HFFc6 (cell line): ENCODE data around the gene RAB31. TPM values are rescaled to one million over a fixed set of nuclear protein-coding genes. Genes with fewer than 3 reads are reported as not detected.

Source experiments
- DNase-seq: peaks from one replicate; pipeline ENCODE4 v3.0.0-alpha.2; 2018
- H3K27ac Mint-ChIP-seq: 2 replicates; pipeline ENCODE4 v1.8.0; 2020; ENCODE audit warnings: mild to moderate bottlenecking, mixed read lengths
- H3K27me3 Mint-ChIP-seq: 2 replicates; pipeline ENCODE4 v1.8.0; 2021; ENCODE audit warnings: mild to moderate bottlenecking, moderate library complexity, mixed read lengths; ENCODE audit not compliant: insufficient read depth
- H3K36me3 Mint-ChIP-seq: 2 replicates; pipeline ENCODE4 v1.8.0; 2021; ENCODE audit warnings: low read depth, mixed read lengths
- H3K4me1 Mint-ChIP-seq: 2 replicates; pipeline ENCODE4 v1.8.0; 2020; ENCODE audit warnings: low read depth, mixed read lengths
- H3K4me3 Mint-ChIP-seq: 2 replicates; pipeline ENCODE4 v1.8.0; 2020; ENCODE audit warnings: mild to moderate bottlenecking, moderate library complexity, mixed read lengths
- H3K9me3 Mint-ChIP-seq: 2 replicates; pipeline ENCODE4 v1.8.0; 2020; ENCODE audit warnings: mild to moderate bottlenecking, mixed read lengths
- total RNA-seq, 6 experiments: library from RNA; stranded (reverse); fragmentation: NEBNext Ultra II Directional; extraction: Animal tissue kit (Norgen Biotek cat#: 25700); gene quantifications; 2 replicates in 1 of 6; 3 replicates in 5 of 6; pipeline ENCODE4 v1.2.3, GENCODE V29; 2021
- TF ChIP-seq, protein P1 (sequence below): fragments of 200-600 bp; sonication (generic); IDR thresholded peaks from 2 replicates; pipeline ENCODE4 v1.5.0; 2021; ENCODE audit warnings: antibody characterized with exemption, mild to moderate bottlenecking

Gene RAB31
- total RNA-seq, 6 experiments from 2014 or later, result 29.4 to 47.5 (median 43.5) TPM

DNA sequence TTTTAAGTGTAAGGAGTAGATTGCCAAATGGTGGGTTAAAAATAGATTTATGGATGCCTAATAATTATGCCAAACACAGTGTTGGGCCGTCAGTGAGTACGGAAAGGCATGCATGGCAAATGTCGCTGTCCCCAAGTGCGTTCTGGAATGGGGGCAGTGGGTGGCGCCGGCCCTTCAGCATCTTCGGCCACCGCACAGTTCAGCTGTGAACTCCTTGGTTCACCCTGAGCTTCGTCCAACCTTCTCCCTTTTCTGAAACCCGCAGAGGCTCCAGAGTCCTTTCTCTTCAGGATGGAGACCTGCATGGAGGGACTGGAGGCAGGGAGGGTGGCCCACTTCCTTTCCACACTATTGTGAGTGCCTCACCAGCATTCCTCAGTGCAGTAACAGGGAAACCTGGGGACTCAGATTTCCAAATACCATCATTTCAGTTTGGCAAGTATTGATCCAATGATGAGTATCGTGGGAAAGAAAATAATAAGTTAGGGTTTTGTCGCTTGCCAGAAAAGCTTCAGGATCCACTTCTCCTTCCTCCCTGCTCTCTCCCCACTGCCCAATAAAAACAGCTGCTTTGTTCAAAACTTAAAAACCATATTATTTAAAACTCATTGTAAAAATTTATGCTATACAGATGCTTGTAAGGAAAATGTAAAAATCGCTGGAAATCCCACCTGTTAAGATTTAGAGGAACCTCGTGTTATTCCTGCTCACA lies 103.0 kb downstream of the RAB31 start:
- Mint-ChIP-seq H3K36me3 (no peaks in the 10 kb centered on the region), H3K27ac (no peak overlapping the region), H3K4me1 (peaks cover 41% of the 10 kb centered on the region), H3K27me3 (peaks cover 3% of the 10 kb centered on the region), H3K4me3 (no peak overlapping the region), H3K9me3 (no peaks in the 10 kb centered on the region)
- no peak for DNase-seq
- TF ChIP-seq, protein P1, sequence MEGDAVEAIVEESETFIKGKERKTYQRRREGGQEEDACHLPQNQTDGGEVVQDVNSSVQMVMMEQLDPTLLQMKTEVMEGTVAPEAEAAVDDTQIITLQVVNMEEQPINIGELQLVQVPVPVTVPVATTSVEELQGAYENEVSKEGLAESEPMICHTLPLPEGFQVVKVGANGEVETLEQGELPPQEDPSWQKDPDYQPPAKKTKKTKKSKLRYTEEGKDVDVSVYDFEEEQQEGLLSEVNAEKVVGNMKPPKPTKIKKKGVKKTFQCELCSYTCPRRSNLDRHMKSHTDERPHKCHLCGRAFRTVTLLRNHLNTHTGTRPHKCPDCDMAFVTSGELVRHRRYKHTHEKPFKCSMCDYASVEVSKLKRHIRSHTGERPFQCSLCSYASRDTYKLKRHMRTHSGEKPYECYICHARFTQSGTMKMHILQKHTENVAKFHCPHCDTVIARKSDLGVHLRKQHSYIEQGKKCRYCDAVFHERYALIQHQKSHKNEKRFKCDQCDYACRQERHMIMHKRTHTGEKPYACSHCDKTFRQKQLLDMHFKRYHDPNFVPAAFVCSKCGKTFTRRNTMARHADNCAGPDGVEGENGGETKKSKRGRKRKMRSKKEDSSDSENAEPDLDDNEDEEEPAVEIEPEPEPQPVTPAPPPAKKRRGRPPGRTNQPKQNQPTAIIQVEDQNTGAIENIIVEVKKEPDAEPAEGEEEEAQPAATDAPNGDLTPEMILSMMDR, result no peak

DNA sequence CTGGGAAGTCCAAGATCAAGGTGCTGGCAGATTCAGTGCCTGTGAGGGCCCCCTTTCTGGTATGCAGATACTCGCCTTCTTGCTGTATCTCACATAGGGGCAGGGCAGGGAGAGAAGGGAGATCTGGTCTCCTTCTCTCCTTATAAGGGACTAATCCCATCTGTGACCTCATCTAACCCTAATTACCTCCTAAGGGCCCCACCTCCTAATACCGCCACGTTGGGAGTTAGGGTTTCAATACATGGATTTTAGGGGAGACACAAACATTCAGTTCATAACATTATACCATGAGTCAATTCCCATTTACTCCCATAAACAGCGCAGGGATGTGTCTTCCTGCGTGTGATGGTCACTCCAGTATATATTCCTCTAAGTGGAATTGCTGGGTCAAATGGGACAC lies 103.9 kb downstream of the RAB31 start:
- Mint-ChIP-seq H3K4me3 (no peak overlapping the region), H3K4me1 (peaks cover 41% of the 10 kb centered on the region), H3K9me3 (no peaks in the 10 kb centered on the region), H3K27me3 (peaks cover 1% of the 10 kb centered on the region), H3K36me3 (no peaks in the 10 kb centered on the region), H3K27ac (no peak overlapping the region)
- no peak for DNase-seq
- TF ChIP-seq, protein P1, result no peak

DNA sequence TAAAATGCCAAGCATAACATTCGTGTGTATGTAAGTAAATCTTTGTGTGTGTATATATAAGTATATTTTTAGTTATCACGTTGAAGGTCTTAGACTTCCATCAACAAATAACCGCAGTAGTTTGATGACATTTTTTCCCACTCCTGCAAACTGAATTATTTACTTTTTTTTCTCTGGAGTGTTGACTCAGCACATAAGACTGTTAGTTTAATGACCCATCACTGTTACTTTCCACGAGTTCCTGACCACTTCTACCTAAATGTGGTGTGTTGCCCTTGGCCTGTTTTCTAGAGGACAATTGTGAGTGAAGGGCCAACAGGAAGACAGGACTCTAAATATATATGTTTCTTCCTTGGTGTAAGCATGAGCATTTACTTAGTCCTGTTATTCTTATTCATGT lies 106.3 kb downstream of the RAB31 start:
- no peaks in the 10 kb centered on the region; the same call in 1 of the 2 replicates for H3K27me3 Mint-ChIP-seq
- TF ChIP-seq, protein P1, result no peak
- H3K36me3 Mint-ChIP-seq, result peaks cover 14% of the 10 kb centered on the region
- peak overlapping the region; percentile 16; the same call in 1 of the 2 replicates for H3K4me3 Mint-ChIP-seq
- peak overlapping the region; percentile 69 for H3K27ac Mint-ChIP-seq
- peaks cover 23% of the 10 kb centered on the region for H3K4me1 Mint-ChIP-seq
- peak; percentile 48 for DNase-seq
- H3K9me3 Mint-ChIP-seq, result no peaks in the 10 kb centered on the region

DNA sequence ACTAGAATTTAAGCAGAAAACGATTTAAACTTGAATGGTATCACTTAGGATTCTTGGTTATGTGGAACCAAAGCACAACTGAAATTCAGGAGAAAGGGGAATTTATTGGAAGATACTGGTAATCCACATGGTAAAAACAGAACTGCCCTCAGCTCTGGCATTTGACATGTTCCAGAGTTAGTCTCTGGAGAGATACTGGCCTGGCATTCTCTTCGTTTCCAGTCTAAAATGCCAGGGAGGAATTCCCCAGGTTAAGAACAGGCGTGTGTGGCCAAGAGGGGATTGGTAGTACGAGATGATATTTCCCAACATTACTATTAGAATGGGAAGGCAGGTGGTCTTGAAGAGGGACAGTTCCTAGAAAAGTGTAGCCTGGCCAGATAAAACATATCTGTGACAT lies 109.2 kb downstream of the RAB31 start:
- TF ChIP-seq, protein P1, result no peak
- H3K27ac Mint-ChIP-seq, result no peak overlapping the region
- no peaks in the 10 kb centered on the region; the same call in 1 of the 2 replicates for H3K27me3 Mint-ChIP-seq
- peaks cover 14% of the 10 kb centered on the region for H3K4me1 Mint-ChIP-seq
- DNase-seq, result no peak
- H3K36me3 Mint-ChIP-seq, result peaks cover 17% of the 10 kb centered on the region
- no peaks in the 10 kb centered on the region for H3K9me3 Mint-ChIP-seq
- no peak overlapping the region for H3K4me3 Mint-ChIP-seq

DNA sequence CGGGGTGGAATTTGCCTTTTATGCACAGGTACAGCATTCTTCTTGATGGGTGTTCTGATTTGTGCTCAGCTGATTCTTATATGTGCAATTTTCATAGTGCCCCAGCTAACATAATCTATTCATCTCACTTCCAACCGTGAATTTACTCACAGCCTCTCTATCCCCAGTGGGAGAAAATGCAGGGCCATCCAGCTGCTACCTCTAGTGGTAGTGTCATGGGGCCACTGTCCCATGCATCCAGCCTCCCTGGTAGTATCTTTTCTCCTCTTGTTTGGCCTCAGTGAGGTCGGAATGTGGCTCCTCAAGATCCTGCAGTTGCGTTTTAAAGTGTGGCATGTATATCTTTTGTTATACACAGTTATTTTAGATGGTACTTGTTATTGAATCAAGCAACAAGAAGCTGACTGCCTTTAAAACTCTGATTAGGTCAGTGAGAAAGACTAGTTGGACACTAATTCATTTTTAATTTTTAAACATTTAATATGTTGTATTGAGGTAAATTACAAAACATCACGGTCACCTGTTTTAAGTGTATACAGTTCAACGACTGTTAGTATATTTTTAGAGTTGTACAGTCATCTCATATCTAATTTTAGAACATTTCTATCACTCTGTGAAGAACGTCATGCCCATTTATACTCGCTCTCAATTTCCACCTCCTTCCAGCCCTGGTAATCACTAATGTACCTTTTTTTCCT lies 109.8 kb downstream of the RAB31 start:
- no peaks in the 10 kb centered on the region; the same call in 1 of the 2 replicates for H3K27me3 Mint-ChIP-seq
- H3K36me3 Mint-ChIP-seq, result peaks cover 17% of the 10 kb centered on the region
- no peaks in the 10 kb centered on the region for H3K9me3 Mint-ChIP-seq
- no peak for DNase-seq
- no peak overlapping the region for H3K4me3 Mint-ChIP-seq
- TF ChIP-seq, protein P1, result no peak
- H3K4me1 Mint-ChIP-seq, result peaks cover 14% of the 10 kb centered on the region
- no peak overlapping the region for H3K27ac Mint-ChIP-seq
